Esophagus muscularis mucosa (tissue), 4 donors: Measurements from ENCODE around the gene TBC1D9B.

Source experiments
- CTCF ChIP-seq, 3 experiments: fragments of 200-600 bp in 2 of 3; fragments of 450-650 bp in 1 of 3; sonication (generic) in 2 of 3; IDR thresholded peaks; one replicate each; pipeline ENCODE4 v1.5.1; 2017 to 2019; ENCODE audit warnings: antibody characterized with exemption in 3 of 3, mild to moderate bottlenecking in 2 of 3, moderate library complexity in 1 of 3
- EP300 ChIP-seq: sonication (generic); formaldehyde crosslinking; IDR thresholded peaks from one replicate; pipeline ENCODE4 v1.6.1; 2017; ENCODE audit warnings: antibody characterized with exemption
- POLR2A ChIP-seq: fragments of 450-650 bp; IDR thresholded peaks from one replicate; pipeline ENCODE4 v1.6.1; 2017; ENCODE audit warnings: antibody characterized with exemption, moderate library complexity, mild to moderate bottlenecking, low read depth
- POLR2AphosphoS5 ChIP-seq, 2 donors: sonication (generic); formaldehyde crosslinking; IDR thresholded peaks; one replicate each; pipeline ENCODE4 v1.6.1; 2017; ENCODE audit warnings: antibody characterized with exemption in 2 of 2

GRCh38 chr5:179900206-179900605, 7.5 kb downstream of the TBC1D9B start:
- TF ChIP-seq EP300 (no peak), POLR2A (no peak), CTCF (IDR thresholded peaks at IDR 0.05) (no peak), POLR2AphosphoS5 (IDR thresholded peaks at IDR 0.05) (no peak)
